T follicular helper cell (primary cell): Measurements from ENCODE around the gene TSPAN14.
"Not testable (repeated sequence)": the region's sequence is repeated elsewhere in the genome, so short reads cannot be mapped to it uniquely, and the experiment has no call there.

ENCODE experiments used
- DNase-seq: peaks from one replicate; pipeline ENCODE4 v3.0.0-alpha.2; 2020; ENCODE audit warnings: low read depth

TSPAN14 gene

DNA sequence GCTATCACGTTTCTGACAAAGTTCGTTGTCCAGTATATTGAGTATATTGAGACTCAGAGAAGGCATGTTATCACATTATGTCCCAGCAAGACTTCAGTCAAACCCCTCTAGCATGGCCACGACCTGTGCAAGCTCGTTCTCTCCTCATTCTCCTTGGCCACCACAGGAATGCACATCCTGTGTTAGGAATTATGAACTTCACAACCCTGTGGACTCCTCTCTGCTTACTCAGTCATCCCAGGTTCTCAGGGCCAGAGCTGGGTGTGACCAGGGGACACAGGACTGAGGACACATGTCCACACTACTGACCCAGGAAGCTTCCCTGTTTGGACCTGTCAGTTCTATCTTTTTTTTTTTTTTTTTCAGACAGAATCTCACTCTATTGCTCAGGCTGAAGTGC, 87.9 kb downstream of the TSPAN14 start:
- no peak for DNase-seq

DNA sequence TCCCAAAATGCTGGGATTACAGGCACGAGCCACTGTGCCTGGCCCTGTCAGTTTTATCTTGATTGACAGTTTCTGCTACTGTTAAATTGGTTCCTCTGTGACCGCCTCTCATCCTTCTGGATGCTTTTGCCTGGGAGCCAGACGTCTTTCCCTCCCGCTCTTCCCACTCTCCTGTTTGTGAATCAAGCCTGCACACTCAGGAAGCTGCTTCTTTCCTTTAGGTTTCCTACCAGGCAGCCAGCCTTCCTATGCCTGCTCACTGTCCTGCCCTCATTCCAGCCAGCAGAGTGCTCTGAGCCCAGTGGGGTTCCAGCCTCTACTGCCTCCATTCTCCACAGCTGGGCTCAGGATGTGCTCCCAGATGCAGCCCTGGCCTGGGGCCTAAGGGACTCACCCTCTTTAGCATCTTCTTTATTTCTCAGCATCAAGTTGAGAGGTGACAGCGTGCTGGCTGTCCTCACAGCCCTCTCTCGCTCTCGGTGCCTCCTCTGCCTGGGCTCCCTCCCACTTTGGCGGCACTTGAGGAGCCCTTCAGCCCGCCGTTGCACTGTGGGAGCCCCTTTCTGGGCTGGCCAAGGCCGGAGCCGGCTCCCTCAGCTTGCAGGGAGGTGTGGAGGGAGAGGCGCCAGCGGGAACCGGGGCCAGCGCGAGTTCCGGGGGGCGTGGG, 88.7 kb downstream of the TSPAN14 start:
- no peak for DNase-seq

- not testable (repeated sequence) for DNase-seq
Measured at GRCh38 chr10:80543319-80543672, 89.2 kb downstream of the TSPAN14 start.

- no peak for DNase-seq
Measured at GRCh38 chr10:80544316-80544953, 90.3 kb downstream of the TSPAN14 start.

DNA sequence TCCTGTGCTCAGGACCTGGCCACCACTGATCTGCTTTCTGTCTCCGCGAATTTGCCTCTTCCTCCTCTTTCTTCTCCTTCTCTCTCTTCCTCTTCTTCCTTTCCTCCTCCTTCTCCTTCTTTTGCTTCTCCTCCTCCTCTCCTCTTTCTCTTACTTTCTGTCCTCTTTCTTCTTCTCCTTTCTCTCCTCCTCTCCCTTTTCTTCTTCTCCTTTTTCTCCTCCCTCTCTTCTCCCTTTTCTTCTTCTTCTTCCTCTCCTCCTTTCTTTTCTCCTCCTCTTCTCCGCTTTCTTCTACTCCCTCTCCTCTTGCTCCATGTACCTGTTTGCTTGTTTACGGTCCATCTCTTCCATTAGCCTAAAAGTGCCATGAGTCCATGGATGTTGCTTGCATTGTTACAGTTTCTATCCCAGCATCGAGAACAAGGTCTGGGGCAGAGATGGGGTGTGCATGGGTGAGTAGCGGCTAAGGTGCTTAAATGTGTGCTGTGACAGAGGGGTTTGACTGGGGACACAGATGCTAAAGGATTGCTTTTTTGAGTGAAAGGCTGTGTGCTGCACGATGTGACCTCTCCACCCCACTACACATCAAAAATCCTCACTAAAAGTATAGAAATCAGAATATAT, 91.3 kb downstream of the TSPAN14 start:
- no peak for DNase-seq

DNA sequence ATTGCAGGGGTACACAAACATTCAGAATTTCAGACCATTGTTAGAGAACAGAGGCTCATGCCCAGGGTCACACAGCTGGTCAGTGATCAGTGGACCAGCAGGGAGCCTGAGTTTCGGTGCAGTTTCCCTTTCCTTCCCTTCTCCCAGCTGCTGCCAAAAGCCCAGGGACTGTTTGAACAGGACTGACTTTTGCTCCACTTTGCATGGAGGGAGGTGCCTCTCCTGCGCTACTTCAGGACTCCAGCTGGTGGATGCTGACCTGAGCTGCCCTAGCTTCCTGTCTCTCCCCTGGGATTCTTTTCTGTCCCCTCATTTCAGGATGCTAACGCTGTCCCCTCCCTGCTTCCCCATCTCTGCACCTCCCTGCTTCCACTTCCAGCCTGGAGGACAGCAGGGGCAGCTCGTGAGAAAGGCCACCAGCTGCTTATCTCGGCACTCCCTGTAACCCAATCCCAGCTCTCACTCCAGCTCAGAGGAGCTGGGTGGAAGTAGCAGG, 98.1 kb downstream of the TSPAN14 start:
- no peak for DNase-seq

DNA sequence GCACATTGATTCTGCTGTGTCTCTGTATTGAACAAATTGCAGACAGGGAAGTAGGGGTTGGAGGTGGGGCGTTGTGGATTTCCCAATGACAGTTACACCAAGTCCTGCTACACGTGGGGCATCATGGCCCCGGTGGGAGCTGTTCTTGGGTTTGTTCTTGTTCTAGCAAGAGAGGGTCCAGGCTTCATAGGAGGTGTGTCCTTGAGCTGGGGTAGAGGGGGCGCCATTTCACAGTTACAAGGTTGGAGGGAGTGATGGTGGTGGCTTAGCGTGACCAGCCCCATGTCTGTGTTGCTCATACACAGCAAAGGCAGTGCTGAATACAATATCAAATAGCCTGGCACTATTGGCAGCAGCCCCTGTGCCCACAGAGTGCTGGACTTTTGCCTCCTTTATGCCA, 99.3 kb downstream of the TSPAN14 start:
- no peak for DNase-seq

- no peak for DNase-seq
Measured at GRCh38 chr10:80554050-80554449, 99.9 kb downstream of the TSPAN14 start.

- no peak for DNase-seq
Measured at GRCh38 chr10:80555415-80555814, 101.3 kb downstream of the TSPAN14 start.

DNA sequence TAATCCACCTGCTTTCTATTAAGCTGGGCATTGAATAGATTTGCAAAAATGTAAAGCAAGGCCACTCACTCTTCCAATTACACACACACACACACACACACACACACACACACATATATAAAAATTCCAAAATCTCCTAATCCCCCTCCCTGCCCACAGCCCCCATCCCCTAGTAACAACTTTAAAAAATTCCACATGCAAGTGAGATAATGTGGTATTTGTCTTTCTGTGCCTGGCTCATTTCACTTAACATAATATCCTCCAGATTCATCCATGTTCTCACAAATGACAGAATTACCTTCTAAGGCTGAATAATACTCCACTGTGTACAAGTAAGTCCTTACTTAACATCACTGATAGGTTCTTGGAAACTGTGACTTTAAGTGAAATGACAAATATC, 107.8 kb downstream of the TSPAN14 start:
- DNase-seq = no peak

DNA sequence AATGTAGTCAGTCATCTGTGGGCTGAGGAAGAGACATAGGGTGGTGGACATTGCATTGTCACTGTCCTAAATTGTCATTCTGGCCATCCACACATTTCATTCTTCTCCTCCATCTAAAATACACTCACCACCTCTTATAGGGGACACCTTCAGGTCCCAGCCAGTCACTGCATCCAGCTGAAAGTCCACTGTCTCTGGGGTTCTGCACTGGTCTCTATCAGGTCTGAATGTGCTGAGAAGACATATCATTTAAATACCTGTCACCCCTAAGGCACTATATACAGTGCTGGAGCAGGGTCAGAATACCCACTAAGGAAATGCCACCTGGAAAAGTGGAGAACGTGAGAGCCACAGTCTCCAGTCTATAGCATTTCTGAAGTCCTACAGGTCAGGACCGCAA, 113.2 kb downstream of the TSPAN14 start:
- no peak for DNase-seq

DNA sequence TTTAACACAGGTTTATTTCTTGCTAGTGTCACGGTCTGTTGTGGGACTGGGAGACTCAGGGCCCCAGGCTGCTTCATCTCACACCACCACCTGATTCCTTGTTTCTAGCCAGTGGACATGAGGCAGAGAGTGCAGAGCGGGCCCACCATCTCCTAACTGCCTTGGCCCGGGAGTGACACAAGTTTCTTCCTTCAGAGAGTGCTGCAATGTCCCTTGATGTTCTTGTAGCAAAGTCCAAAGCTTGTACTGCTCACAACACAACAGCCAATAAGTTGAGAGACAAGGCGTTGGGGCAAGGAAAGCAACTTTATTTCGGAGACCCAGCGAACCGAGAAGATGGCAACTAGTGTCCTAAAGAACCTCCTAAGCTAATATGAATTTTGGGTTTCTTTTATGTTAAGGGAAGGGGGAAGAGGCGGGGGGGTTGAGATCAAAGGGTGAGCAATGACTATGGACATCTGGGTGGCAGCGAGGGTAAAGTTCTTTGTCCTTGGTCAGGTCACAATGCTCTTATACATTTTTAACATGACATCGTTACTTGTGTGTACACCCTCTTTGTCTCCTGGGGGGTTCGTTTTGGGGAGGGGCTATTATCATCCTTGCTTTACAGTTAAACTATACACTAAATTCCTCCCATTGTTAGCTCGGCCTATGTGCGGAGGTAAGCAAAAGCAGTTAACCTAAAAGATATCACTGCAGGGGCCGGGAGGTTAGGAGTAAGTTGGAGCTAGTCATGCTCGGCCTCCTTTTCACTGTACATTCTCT, 115.2 kb downstream of the TSPAN14 start:
- DNase-seq = no peak

GRCh38 chr10:80571352-80571751, 117.2 kb downstream of the TSPAN14 start:
- DNase-seq = no peak

- no peak for DNase-seq
Measured at GRCh38 chr10:80579181-80579763, 125.2 kb downstream of the TSPAN14 start.

DNA sequence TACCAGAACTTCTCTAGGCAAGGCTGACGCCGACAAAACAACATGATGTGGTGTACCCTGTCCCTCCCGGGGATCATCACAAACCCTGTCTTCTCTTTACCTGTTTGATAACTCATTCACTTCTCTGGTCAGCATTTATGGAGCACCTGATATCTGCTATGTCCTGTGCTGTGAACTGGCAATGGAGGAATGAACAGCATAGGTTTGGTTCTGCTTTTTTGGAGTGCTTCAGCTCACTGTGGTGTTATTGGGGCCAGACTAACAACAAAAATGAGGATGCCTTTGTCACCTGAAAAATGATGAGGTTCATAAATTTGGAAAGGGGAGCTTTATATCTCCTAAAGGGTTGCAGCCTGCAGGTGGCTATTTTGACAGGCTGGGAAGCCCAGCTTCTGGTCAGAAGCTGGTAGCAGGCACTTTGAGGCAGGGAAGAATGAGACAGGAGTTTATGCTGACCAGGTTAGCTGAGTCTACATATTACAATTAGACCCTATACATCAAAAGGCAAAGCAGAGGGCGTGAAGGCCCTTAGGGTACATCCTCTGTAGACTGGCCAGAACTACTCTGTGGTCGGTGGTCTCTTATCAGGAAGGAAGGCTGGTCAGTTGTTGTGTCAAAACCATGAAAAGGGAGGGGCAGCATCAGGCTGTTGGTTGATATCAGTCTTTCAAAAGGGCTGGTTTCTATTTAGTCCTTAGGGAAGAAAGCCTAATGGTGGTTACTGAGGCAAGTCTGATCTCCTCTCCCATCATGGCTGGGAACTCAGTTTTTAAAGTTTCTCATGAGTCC, 125.9 kb downstream of the TSPAN14 start:
- DNase-seq = no peak

DNA sequence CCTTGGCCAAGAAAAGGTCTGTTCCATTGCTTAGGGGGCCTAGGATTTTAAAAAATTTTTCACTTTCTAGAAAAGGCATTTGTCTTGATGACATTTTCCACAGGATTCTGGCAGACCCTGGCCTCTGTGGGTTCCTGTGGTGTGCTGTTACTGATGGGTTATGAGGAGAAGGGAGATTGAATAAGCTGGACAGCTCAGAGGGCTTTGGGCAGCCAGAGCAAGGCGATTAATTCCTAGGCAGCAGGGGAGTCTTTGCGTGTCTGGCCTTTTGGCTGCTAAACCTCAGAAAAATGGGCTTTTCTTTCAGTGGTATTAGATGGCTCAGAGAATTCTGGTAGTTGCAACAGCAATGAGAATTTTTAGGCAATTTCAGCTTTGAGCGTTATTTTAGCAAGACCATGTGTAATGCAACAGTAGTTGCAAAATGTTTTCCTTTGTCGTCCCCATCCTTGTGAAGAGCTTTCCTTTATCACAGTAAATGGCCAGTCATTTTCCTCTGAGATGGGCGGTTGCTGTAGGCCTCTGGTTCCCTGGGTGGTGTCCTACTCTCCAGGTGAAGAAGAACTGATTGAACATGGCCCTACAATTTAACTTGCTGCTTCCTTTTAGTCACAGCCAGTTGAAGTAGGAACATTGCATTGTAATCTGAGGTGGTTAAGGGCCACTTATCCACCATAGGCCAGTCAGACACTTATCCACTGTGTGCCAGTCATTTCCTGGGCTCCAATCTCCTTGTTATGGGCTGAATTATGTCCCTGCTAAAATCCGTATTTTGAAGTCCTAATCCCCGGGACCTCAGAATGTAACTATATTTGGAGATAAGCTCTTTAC, 126.7 kb downstream of the TSPAN14 start:
- DNase-seq = no peak

- DNase-seq = no peak
Measured at GRCh38 chr10:80581469-80581835, 127.3 kb downstream of the TSPAN14 start.

- DNase-seq = no peak
Measured at GRCh38 chr10:80582286-80582960, 128.3 kb downstream of the TSPAN14 start.
